ENCODE measurements around the gene IDH2. TPM values are rescaled to one million over a fixed set of nuclear protein-coding genes. Genes with fewer than 3 reads are reported as not detected.

Gene IDH2
- total and polyA plus RNA-seq, 10 of the 15 experiments (the other 5 are each of a cell fraction or from before 2014, with no cell fraction given), result 2.3 to 358 (median 242) TPM

GRCh38 chr15:90042766-90043529 lies 59.3 kb downstream of the IDH2 start:
- H3K27me3 ChIP-seq (replicated peaks in 1 of 2; ENCODE audit: control insufficient read depth in 2 of 2, insufficient read depth in 2 of 2, low read length in 1 of 2), result no peaks in the 10 kb centered on the region
- H3K4me2 ChIP-seq (ENCODE audit: control insufficient read depth, insufficient read depth), result no peak overlapping the region
- no peak for DNase-seq (ENCODE audit: low read depth, low spot score)
- POLR2A ChIA-PET, result no interaction called here
- no peak for TF ChIP-seq ZBTB33 (IDR thresholded peaks at IDR 0.05)
- TF ChIP-seq POU2F2 (IDR thresholded peaks at IDR 0.05; ENCODE audit: borderline replicate concordance, low read depth, low read length), result no peak
- no peak for TF ChIP-seq RUNX3 (IDR thresholded peaks at IDR 0.05; ENCODE audit: low read length)
- no peak for TF ChIP-seq HSF1 (IDR thresholded peaks at IDR 0.05; ENCODE audit: low read depth, low read length)
- no peak for TF ChIP-seq FOS (IDR thresholded peaks at IDR 0.05; ENCODE audit: borderline replicate concordance, extremely low read depth, insufficient read length)
- no peak for TF ChIP-seq TBL1XR1 (IDR thresholded peaks at IDR 0.05; ENCODE audit: low read depth, low read length)
- no peak for TF ChIP-seq YY1 (IDR thresholded peaks at IDR 0.05; ENCODE audit: low read depth, low read length)
- no peak for TF ChIP-seq TCF12 (IDR thresholded peaks at IDR 0.05; ENCODE audit: low read depth, low read length)
- TF ChIP-seq EGR1 (IDR thresholded peaks at IDR 0.05; ENCODE audit: borderline replicate concordance in 1 of 2, low read depth in 2 of 2, low read length in 2 of 2), result no peak
- no peak for TF ChIP-seq ZNF592 (IDR thresholded peaks at IDR 0.05)
- TF ChIP-seq NFYB (IDR thresholded peaks at IDR 0.05; ENCODE audit: insufficient read depth, low read depth, low read length), result no peak
- no peak for TF ChIP-seq EED (IDR thresholded peaks at IDR 0.05; ENCODE audit: low read depth)
- peaks cover 3 to 6% of the 10 kb centered on the region in 2 experiments; a peak in 3 of 4 replicates for H3K36me3 ChIP-seq (ENCODE audit: control insufficient read depth in 2 of 2, insufficient read depth in 2 of 2, low read length in 1 of 2)
- H4K20me1 ChIP-seq (ENCODE audit: control insufficient read depth, insufficient read depth), result no peaks in the 10 kb centered on the region
- 87% methylated on average over 27 of the region's 27 CpGs for WGBS (ENCODE audit: insufficient coverage, insufficient replicate concordance, low lambda C conversion rate, missing lambda C conversion rate)
- H3K9me3 ChIP-seq (replicated peaks; ENCODE audit: control insufficient read depth, insufficient read depth, low read length), result no peaks in the 10 kb centered on the region; the same call in 2 of the 3 replicates
- no peak for ATAC-seq
- intact Hi-C loops (cut with micrococcal nuclease; ENCODE audit: unreplicated experiment) (no loop called here), in situ Hi-C loops (cut with MboI) (no loop called here)
- no TSS peak for BruUV-seq (replicated peaks)
- FAIRE-seq, result no peak
- H3K4me1 ChIP-seq (ENCODE audit: control insufficient read depth, insufficient read depth, low read length), result peaks cover 34% of the 10 kb centered on the region
- RAD21 ChIA-PET (ENCODE audit: unreplicated experiment), result no interaction called here
- no peak overlapping the region for H3K27ac ChIP-seq (ENCODE audit: control insufficient read depth, insufficient read depth)
- CTCF ChIA-PET, result no interaction called here
- H3K9ac ChIP-seq (ENCODE audit: control insufficient read depth, insufficient read depth, low read length), result no peak overlapping the region
- peaks cover 46% of the 10 kb centered on the region for H3K79me2 ChIP-seq (ENCODE audit: control insufficient read depth, insufficient read depth, low read length)
- H3K4me3 ChIP-seq, result no peak overlapping the region
- no peak overlapping the region for H2AFZ ChIP-seq (ENCODE audit: control insufficient read depth, low read depth, low read length)
- SMC1A ChIA-PET (ENCODE audit: uncharacterized antibody, unreplicated experiment), result no interaction called here

Data from GM12878 (cell line).